CD4-positive, alpha-beta T cell treated with Interleukin-6 for 4 hours (primary cell): ENCODE data around the gene FERMT3.

Experiments used
- DNase-seq: peaks from one replicate; pipeline ENCODE4 v3.0.0-alpha.2; 2020; ENCODE audit warnings: mixed read lengths

The FERMT3 gene

DNA sequence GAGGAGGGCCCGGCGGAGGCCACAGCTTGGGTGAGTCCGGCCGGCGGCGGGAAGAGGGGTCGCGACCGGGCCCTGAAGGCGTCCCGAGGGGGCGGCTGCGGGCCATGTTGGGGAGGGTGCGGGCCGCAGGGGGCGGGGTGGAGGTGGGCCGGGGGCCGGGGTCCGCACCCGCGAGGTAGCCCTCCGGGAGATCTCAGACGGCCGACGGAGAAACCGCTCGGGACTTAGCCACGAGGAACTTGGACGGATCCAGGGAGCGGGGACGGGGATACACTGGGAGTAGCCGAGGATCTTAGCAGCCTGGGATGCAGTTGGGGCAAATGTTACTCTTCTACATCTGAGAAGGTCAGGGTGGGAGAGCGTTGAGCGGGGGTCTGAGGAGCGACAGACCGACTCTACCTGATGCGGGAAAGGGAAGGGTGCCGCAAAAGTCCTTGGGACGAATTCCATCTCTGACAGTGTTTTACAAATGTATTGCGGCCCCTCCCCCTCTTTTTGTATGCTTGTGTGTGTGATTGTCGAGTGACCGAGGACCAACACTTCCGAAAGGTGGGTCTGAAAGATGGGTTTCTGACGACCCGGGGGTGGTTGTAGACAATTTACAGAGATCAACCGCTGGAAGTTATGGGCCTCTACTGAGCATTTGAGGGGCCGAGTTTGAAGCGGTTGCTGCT lies 19.9 kb upstream of the FERMT3 start:
- peak; percentile 50 for DNase-seq

DNA sequence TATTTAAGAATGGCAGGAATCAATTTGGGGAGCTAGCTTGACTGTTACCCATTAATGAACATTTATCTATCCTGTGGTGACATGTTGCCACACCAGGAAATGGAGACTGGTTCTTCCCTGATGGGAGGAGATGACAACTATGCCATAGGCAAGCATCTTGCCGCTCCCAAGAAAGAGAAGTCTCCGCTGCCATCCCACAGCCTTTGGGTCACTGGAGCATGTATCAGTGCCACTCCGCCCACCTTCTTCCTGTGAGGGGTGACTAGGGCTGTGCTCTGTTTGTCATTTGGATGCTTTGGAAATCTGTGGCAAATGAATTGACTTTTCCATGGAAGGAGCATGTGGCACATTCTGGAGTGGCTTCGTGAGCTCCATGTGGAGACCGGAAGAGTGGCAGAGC lies 14.1 kb upstream of the FERMT3 start:
- no peak for DNase-seq

DNA sequence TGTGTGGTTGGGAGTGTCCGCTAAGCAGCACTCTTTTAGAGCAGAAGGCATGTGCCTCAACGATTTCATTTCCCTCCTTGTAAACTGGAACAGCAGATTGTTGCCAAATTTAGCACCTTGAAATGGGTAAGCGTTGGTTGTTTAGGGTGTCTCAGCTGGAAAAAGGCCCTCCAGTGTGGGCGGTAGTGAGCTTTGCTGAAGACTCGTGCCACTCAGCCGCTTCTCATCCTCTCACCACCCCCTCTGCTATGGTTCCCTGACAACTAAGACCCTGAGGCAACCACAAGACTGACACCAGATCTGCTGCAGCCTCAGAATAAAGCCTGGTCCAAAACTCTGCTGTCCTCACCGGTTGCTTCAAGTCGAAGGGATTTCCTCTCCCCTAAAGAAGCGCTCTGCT lies 9.9 kb upstream of the FERMT3 start:
- no peak for DNase-seq

DNA sequence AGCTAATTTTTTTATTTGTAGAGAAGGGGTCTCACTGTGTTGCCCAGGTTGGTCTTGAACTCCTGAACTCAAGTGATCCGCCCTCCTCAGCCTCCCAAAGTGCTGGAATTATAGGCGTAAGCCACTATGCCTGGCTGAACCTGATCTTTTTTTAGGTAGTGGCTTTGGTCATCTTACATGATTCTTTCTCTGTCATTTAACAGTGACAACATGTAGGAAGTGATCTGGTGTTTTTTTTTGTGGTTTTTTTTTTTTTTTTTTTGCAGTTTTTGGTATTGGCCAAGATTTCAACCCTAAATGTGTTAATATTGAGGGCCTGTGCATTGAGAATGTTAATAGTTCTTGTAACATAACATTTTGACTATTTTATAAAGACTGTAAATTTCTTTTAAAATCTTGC lies 8.0 kb upstream of the FERMT3 start:
- no peak for DNase-seq

DNA sequence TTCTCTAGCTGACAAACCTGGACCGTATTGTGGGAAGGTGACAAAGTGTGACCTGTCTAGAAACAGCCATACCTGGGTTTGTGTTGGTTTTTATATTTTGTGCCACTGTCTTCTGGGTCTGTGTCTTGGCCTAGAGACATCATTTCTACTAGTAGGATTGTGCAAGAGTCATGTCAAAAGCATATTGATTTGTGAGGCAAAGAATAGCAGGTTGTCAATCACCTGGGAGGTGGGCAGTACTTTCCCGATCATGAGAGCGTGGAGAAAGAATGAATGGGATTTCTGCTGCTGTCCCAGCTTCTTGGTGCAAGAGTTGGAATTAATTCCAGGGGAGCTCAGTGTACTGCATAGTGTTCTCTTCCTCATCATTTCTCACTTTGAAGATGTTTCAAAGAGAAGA lies 5.0 kb upstream of the FERMT3 start:
- DNase-seq = no peak

DNA sequence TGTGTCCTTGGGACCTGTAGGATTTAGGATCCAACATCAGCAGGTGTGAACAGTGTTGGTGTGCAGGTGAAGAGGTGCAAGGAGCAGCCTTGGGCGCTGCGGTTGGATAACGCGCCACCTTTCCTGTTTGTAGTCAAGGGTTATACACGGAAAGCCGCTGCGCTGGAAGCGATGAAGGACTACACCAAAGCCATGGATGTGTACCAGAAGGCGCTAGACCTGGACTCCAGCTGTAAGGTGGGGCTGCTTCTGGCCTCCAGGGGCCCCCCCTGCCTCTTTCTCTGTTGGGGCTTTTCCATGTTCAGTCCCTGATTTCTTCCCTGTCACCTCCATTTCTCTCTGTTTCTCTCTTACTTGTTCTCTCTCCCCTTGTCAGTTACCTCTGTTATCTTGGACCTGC lies 3.5 kb upstream of the FERMT3 start:
- no peak for DNase-seq

DNA sequence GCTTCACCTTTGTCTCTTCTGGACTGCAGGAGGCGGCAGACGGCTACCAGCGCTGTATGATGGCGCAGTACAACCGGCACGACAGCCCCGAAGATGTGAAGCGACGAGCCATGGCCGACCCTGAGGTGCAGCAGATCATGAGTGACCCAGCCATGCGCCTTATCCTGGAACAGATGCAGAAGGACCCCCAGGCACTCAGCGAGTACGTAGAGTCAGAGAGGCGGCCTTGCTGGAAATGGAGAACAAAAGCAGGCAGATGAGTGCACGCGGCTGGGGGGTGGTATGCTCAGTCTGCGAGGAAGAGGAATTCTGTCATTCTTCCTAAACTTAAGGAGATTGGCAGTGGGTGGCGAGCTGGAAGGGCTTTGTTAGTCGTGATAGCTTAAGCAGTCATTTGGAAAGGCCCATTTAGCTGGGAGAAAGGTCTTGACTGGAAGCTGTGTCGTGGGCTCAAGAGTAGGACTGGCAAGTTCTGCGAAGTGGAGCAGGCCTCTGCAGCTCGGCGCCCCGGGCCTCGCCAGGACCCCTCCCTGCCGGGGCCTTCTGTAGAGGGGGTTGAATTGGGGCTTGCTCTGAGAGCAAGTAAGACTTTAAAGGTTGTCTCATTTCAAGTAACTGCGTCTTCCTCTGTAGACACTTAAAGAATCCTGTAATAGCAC lies 3.0 kb upstream of the FERMT3 start:
- no peak for DNase-seq

DNA sequence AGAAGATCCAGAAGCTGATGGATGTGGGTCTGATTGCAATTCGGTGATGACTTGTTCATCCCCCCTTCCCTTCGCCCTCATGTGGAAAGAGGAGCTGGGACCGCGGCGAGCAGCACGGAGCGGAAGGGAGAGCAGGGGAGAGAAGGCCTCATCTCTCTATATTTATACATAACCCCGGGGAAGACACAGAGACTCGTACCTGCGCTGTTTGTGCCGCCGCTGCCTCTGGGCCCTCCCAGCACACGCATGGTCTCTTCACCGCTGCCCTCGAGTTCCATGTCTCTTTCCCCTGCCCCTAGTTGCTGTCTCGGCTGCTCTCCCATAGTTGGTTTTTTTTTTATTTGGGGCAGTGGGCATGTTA lies 2.5 kb upstream of the FERMT3 start:
- DNase-seq = no peak

DNA sequence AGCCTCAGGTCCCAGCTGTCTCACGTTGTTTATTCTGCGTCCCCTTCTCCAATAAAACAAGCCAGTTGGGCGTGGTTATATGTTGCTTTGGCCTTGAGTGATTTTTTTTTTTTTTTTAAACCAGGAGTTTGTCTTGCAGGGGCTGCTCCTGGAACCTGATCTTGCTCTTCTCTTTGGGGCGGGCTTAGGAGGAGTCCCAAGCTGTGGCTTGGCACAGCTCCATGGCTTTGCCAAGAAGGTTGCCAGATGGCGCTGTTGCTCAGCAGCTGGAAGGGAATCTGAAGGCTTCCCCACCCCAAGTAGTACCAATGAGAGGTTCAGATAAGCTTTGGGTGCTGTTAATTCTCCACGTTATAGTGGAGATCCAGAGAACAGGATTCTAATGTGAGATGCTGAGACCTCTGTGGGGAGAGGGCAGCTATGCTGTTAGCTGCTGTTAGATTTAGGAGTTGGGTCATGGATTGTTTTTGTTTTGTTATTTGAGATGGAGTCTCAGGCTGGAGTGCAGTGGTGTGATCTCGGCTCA lies 2.0 kb upstream of the FERMT3 start:
- DNase-seq = peak; percentile 90

DNA sequence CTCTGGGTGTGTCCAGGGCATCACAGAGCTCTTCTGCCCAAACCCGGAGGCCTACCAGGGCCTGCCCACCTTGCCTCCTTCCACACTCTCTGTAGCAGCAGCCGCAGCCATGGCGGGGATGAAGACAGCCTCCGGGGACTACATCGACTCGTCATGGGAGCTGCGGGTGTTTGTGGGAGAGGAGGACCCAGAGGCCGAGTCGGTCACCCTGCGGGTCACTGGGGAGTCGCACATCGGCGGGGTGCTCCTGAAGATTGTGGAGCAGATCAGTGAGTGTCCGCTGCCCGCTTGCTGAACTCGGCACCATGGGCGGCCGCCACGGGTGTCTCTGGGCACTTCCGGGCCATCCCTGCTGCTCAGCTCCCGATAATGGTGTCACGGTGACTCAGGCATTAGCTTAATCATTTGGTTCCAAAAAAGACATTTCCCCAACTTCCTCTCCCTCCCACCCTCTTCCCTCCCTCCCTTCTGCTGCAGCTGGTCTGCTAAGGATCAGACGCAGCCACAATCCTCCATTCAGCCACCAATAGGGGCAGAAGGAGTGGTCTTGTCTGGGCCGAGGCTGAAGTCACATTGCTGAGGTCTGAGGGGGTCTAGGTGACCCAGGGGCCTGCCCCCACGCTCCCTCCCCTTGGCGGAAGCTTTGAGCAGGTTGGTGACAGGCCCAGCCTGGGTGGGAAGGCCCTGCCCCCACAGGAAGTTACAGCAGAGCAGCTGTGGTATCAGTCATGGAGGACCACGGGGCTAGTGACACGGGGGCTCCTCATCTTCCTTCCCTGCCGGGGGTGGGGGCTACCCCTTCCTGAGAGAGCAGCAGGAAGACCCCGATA lies 950 bp downstream of the FERMT3 start:
- DNase-seq = peak; percentile 87

DNA sequence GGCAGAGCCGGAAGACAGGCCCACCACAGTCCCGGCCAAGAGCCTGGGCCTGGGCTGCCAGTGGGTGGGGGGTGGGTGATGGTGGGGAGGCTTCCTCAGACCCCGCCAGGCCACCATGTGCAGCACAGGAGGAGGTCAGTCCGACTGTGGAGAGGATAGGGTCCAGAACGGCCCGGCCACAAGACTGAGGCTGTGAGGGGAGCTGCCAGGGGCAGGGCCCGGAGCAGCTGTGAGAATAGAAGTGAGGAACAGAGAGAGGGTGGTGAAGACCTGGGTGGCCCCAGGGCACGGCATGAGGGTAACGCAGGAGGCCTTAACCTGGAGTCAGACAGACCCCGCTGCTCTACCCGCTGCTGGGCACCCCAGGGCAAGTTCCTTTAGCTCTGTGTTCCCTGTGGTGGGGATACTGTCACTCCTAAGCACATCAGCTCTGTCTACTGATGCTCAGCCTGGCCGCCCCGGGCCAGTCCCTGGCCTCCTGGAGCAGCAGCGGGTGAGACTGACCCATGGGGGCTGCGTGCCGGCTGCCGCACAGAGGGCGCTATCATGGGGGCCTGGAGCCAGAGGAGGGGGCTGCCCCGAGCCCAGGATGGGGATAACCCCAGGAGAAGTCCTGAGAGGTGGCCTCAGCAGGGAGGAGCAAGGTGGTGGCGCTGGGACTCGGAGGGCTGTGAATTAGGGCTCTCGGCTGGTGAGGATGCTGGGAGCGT lies 1.7 kb downstream of the FERMT3 start:
- no peak for DNase-seq

DNA sequence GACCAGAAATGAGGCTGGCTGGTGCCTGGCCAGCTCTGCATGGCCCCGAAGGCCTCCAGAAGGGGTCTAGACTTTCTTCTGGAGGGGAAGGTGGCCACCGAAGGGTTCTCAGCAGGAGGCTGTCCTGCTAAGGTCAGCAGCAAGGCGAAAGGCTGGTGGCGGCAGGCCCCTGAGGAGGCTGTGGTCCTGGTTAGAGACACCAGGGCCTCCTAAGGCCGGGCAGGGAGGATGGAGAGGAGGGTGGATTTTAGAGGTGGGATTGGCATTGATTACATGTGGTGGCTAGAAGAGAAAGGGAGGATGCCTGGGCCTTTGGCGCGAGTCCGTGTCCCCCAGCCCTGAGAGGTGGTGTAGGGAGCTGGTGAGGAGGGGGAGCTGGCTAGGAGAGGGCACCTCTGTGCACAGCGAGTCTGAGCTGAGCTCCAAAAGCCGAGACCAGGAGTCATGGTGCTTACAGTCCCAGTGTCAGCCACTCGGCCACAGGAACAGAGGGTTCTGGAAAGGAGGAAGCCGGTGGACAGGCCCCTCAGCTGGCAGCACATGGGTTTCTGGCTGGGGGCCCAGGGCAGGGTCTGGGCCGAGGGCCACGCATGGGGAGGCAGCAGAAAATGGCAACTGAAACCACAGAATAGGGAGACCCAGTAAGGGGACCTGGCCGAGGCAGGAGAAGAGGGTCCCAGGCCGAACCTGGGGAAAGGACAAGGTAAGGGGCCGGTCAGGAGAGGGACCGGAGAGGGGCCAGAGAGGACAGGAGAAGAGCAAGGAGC lies 2.5 kb downstream of the FERMT3 start:
- DNase-seq = no peak

DNA sequence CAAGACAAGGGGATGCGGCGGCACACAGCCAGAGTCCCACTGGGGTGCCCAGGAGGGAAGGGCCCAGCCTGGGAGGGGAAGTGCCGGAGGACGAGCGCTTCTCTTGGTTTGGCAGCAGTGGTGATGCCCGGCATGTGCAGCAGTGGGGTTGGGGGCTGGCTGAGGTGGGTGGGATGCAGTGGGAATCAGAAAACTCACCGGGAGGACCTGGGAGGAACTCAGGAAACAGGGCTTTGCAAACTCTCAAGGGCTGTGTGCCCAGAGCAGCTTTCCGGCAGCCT lies 3.0 kb downstream of the FERMT3 start:
- no peak for DNase-seq

DNA sequence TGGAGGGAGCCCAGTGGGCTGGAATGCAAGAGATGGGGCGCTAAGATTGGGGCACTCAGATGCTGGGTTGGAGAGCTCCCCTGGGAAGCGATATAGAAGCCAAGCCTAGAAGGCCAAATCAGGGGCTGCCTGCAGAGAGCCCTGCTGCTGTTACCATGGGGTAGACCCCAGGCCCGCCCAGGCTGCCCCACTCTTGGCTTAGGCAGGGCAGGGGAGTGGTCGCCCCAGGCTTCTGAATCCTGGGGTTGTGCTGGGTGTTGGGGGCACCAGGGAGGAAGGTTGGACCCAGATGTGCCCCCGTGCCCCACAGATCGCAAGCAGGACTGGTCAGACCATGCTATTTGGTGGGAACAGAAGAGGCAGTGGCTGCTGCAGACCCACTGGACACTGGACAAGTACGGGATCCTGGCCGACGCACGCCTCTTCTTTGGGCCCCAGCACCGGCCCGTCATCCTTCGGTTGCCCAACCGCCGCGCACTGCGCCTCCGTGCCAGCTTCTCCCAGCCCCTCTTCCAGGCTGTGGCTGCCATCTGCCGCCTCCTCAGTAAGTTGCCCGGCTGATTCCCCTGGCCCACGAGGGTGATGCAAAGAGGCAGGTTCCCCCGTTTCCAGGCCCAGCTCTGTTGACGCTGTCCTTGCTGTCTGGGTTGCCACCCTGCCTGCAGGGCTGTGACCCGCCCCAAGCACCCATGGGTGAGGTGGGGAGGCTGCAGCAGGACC lies 3.9 kb downstream of the FERMT3 start:
- no peak for DNase-seq

DNA sequence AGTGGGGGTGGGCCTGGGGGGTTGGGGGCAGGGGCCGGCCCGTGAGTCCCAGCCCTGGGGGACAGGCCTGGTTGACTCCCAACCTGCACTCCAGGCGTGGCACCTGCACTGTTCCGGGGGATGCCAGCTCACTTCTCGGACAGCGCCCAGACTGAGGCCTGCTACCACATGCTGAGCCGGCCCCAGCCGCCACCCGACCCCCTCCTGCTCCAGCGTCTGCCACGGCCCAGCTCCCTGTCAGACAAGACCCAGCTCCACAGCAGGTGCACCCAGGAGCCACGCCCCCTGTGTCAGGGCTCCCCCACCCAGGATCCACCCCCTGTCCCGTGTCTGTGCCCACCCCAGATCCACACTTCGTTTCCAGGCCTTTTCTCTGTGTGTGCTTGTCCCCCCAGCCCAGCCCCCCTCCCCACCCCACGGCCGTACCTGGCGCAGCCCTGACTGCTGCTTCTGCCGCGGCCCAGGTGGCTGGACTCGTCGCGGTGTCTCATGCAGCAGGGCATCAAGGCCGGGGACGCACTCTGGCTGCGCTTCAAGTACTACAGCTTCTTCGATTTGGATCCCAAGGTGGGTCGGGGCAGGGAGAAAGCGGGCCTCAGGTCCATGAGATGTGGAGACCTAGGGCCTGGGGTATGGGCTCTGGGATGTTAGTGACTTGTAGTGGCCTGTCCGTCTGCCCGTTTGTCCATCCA lies 4.8 kb downstream of the FERMT3 start:
- no peak for DNase-seq

DNA sequence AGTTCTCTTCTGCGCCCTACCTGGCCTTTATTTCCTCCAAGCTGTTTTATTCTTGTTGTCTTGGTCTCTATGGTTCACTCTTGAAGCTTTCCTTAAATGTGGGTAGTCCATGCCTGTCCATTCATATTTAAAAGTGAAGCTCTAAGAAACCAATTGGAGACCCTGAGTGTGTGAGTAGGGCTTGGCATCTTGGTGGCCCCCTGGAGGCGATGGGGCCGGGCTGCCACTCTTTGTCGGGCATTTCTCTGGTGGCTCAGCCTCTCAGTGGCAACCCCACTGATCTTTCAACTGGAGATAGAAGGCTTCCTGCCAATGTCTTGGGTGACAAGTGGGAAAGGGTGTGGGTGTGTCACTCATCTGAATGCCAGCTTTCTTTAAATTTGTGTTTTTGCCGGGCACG lies 10.4 kb downstream of the FERMT3 start:
- peak; percentile 26 for DNase-seq

DNA sequence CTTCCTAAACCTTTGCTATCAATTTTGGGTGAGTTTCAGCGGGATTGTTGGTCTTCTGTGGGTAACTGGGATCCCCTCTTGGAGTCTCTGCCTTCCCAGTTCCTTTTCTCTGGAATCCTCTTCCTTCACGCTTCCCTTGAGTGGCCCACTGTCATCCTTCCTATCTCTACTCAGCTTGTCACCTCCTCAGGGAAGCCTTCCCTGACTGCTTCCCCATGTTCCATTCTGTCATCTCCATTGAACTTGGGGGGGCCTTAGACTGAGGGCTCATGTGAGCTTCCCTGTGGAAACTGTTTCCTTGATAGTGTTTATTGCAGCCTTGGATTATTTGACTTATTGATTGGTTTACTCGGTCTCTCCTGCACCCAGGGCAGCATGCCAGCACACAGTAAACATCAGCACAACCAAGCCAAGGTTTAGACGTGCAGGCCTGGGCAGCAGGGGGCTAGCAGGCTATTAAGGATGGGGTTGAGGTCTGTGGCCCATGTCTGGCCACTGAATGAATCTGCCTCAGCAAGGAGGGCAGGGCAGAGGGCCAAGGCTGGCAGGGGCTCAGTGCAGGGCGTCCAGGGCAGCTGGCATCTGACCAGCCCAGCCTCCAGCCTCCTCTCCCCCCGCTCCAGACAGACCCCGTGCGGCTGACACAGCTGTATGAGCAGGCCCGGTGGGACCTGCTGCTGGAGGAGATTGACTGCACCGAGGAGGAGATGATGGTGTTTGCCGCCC lies 12.3 kb downstream of the FERMT3 start:
- no peak for DNase-seq

DNA sequence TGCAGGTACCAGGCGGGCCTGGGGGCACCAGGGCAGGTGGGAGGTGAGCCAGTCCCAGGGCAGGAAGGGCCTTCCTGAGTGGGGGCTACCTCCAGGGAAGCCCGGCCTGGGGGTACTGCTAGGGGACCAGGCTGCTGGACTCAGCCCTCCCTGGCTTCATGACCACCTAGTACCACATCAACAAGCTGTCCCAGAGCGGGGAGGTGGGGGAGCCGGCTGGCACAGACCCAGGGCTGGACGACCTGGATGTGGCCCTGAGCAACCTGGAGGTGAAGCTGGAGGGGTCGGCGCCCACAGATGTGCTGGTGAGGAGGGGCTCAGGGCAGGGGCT lies 12.8 kb downstream of the FERMT3 start:
- no peak for DNase-seq

DNA sequence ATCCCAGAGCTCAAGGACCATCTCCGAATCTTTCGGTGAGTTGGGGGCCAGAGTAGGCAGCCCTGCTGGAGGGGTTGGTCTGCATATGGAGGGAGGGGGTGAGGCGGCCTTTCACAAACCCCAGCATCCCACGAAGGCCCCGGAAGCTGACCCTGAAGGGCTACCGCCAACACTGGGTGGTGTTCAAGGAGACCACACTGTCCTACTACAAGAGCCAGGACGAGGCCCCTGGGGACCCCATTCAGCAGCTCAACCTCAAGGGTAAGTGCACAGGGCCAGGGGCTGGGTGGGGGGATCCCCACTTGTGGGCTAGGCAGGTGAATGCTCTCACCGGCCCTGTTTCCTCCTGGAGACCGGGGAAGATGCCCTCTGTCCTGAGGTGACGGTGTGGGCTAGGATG lies 13.2 kb downstream of the FERMT3 start:
- DNase-seq = no peak

DNA sequence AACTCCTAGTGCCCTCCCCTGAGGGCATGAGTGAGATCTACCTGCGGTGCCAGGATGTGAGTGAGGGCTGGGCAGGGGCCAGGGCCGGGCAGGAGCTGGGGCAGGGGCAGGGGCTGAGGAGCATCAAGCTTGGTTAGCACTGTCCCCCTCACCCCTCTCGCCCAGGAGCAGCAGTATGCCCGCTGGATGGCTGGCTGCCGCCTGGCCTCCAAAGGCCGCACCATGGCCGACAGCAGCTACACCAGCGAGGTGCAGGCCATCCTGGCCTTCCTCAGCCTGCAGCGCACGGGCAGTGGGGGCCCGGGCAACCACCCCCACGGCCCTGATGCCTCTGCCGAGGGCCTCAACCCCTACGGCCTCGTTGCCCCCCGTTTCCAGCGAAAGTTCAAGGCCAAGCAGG lies 13.8 kb downstream of the FERMT3 start:
- DNase-seq = no peak

DNA sequence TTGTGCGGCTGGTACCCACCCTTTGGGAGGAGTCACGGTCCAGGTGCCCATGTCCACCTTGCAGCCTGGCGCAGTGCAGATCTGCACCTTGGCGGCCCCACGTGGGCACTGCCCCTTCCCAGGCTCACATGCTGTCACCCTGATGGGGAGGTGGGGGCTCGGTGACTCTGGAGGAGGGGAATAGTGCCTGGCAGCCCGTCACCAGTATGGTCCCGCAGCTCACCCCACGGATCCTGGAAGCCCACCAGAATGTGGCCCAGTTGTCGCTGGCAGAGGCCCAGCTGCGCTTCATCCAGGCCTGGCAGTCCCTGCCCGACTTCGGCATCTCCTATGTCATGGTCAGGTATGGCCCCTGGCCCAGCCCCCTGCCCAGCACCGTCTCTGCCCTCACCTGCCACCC lies 14.3 kb downstream of the FERMT3 start:
- DNase-seq = no peak
